CD14-positive monocyte (primary cell): ENCODE results near the gene ALS2. TPM values are rescaled to one million over a fixed set of nuclear protein-coding genes. Genes with fewer than 3 reads are reported as not detected.

Experiments used
- DNase-seq, 3 donors: peaks; one replicate each; pipeline ENCODE4 v3.0.0-alpha.2; 2011 to 2022
- H2AFZ ChIP-seq: 2 replicates; pipeline ENCODE4 v1.6.0; 2012; ENCODE audit warnings: mild to moderate bottlenecking, low read depth, low read length, inconsistent platforms; ENCODE audit not compliant: insufficient read depth, poor library complexity, severe bottlenecking
- H3K27ac ChIP-seq, 2 donors: 1 replicate in 1 of 2; 2 replicates in 1 of 2; pipeline ENCODE4 v1.5.1; 2012 to 2013; ENCODE audit warnings: low read length in 2 of 2, control low read depth in 1 of 2, inconsistent platforms in 1 of 2, low read depth in 1 of 2, mild to moderate bottlenecking in 1 of 2
- H3K27me3 ChIP-seq, 2 donors: one replicate each; pipeline versions ENCODE4 v1.6.0 to v1.6.1; 2011 to 2013; ENCODE audit warnings: low read length in 2 of 2; ENCODE audit not compliant: control insufficient read depth in 2 of 2, insufficient read depth in 2 of 2
- H3K36me3 ChIP-seq, 2 donors: replicated peaks in 1 of 2; 1 replicate in 1 of 2; 2 replicates in 1 of 2; pipeline versions ENCODE4 v1.5.1 to v1.6.1; 2012 to 2013; ENCODE audit warnings: low read length in 2 of 2, control low read depth in 1 of 2, inconsistent platforms in 1 of 2, mild to moderate bottlenecking in 1 of 2; ENCODE audit not compliant: insufficient read depth in 2 of 2, control insufficient read depth in 1 of 2
- H3K4me1 ChIP-seq, 2 donors: 1 replicate in 1 of 2; 2 replicates in 1 of 2; pipeline versions ENCODE4 v1.5.1 to v1.6.1; 2012 to 2013; ENCODE audit warnings: low read length in 2 of 2, control low read depth in 1 of 2, inconsistent platforms in 1 of 2, mild to moderate bottlenecking in 1 of 2, moderate library complexity in 1 of 2; ENCODE audit not compliant: insufficient read depth in 2 of 2, control insufficient read depth in 1 of 2
- H3K4me2 ChIP-seq: replicated peaks from 2 replicates; pipeline ENCODE3; 2012; ENCODE audit warnings: low read length, moderate library complexity, mild to moderate bottlenecking; ENCODE audit not compliant: poor library complexity, severe bottlenecking; ENCODE audit errors: extremely low read depth
- H3K4me3 ChIP-seq, 3 experiments: fragments of 200-600 bp in 1 of 3; sonication (generic) in 1 of 3; replicated peaks in 1 of 3; 1 replicate in 2 of 3; 2 replicates in 1 of 3; pipeline ENCODE4 v1.5.1; 2011 to 2013; ENCODE audit warnings: low read length in 3 of 3, mild to moderate bottlenecking in 3 of 3, control low read depth in 2 of 3, low read depth in 2 of 3, inconsistent platforms in 1 of 3, moderate library complexity in 1 of 3
- H3K79me2 ChIP-seq: 2 replicates; pipeline ENCODE4 v1.6.0; 2012; ENCODE audit warnings: mild to moderate bottlenecking, control low read depth, inconsistent platforms, low read length, moderate library complexity; ENCODE audit not compliant: insufficient read depth
- H3K9ac ChIP-seq: 2 replicates; pipeline ENCODE4 v1.6.0; 2017; ENCODE audit warnings: low read length, mild to moderate bottlenecking; ENCODE audit not compliant: insufficient read depth, poor library complexity, severe bottlenecking
- H3K9me3 ChIP-seq, 2 donors: replicated peaks in 1 of 2; 1 replicate in 1 of 2; 2 replicates in 1 of 2; pipeline versions ENCODE4 v1.5.1 to v1.6.1; 2012 to 2013; ENCODE audit warnings: low read length in 2 of 2, control low read depth in 1 of 2; ENCODE audit not compliant: control insufficient read depth in 1 of 2, insufficient read depth in 1 of 2
- H4K20me1 ChIP-seq: 2 replicates; pipeline ENCODE4 v1.6.0; 2012; ENCODE audit warnings: mild to moderate bottlenecking, low read length, control low read depth, moderate library complexity; ENCODE audit not compliant: insufficient read depth
- H3K27ac Mint-ChIP-seq, 7 donors: one replicate each; pipeline ENCODE4 v1.8.0; 2020; ENCODE audit warnings: mild to moderate bottlenecking in 7 of 7, mixed read lengths in 7 of 7, moderate library complexity in 6 of 7, inconsistent platforms in 2 of 7
- H3K27me3 Mint-ChIP-seq, 3 donors: one replicate each; pipeline ENCODE4 v1.8.0; 2021 to 2022; ENCODE audit warnings: low read depth in 3 of 3, mild to moderate bottlenecking in 3 of 3, mixed read lengths in 3 of 3, moderate library complexity in 3 of 3, inconsistent platforms in 1 of 3
- H3K36me3 Mint-ChIP-seq, 2 donors: one replicate each; pipeline ENCODE4 v1.8.0; 2020; ENCODE audit warnings: mixed read lengths in 2 of 2, inconsistent platforms in 1 of 2, mild to moderate bottlenecking in 1 of 2
- H3K4me1 Mint-ChIP-seq: one replicate; pipeline ENCODE4 v1.8.0; 2020; ENCODE audit warnings: mild to moderate bottlenecking, mixed read lengths
- H3K4me3 Mint-ChIP-seq, 2 donors: one replicate each; pipeline ENCODE4 v1.8.0; 2020; ENCODE audit warnings: mild to moderate bottlenecking in 2 of 2, mixed read lengths in 2 of 2, moderate library complexity in 1 of 2
- H3K9me3 Mint-ChIP-seq, 7 donors: one replicate each; pipeline ENCODE4 v1.8.0; 2020 to 2022; ENCODE audit warnings: mixed read lengths in 7 of 7, mild to moderate bottlenecking in 6 of 7, moderate library complexity in 6 of 7, inconsistent platforms in 2 of 7
- WGBS: methylation state at CpG from one replicate; pipeline ENCODE4 v1.1.5; 2013; ENCODE audit warnings: missing lambda C conversion rate; ENCODE audit not compliant: insufficient coverage; 5-methylcytosine and 5-hydroxymethylcytosine counted together
- intact Hi-C, 2 donors: fragments of 100-400 bp; cut with micrococcal nuclease; formaldehyde crosslinking; loops; one replicate each; pipeline versions ENCODE4 v1.15.0 to v1.15.1; 2023
- polyA plus RNA-seq, 3 donors: library from polyadenylated mRNA; depleted of rRNA in 1 of 3; unstranded in 2 of 3; stranded (reverse) in 1 of 3; fragments of 300-500 nt in 2 of 3; fragments of >200 nt in 1 of 3; fragmentation: Illumina TruSeq in 2 of 3; gene quantifications; 1 replicate in 2 of 3; 2 replicates in 1 of 3; pipeline ENCODE4 v1.2.3, GENCODE V29; 2012 to 2021
- TF ChIP-seq, protein P1 (sequence below): fragments of 200-600 bp; IDR thresholded peaks from one replicate; pipeline ENCODE4 v1.8.0; 2022; ENCODE audit warnings: antibody characterized with exemption, mild to moderate bottlenecking

The ALS2 gene
- polyA plus RNA-seq, 3 donors, result 2.6 to 4.7 (median 3.1) TPM

DNA sequence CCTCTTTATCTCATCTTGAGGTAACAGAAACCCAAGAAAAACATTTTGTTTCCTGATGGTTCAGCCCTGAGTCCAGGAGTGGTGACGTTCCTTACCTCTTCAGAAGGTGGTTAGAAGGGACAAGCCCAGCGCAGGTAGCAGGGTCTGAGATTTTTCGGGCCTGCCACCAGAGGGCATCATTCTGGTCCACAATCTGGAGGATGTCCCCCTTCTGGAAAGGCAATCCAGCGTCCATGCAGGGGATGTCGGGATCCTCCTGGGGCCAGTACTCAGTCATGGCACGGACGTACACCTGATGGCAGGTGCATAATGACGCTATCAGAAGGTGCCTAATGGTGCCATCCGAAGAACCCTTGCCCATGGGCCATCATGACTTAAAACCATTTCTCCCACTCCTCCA lies 100.0 kb downstream of the ALS2 start:
- H3K4me3 Mint-ChIP-seq, result no peak overlapping the region
- no peaks in the 10 kb centered on the region for H3K4me1 Mint-ChIP-seq
- H3K4me3 ChIP-seq, result no peak overlapping the region
- TF ChIP-seq, protein P1, sequence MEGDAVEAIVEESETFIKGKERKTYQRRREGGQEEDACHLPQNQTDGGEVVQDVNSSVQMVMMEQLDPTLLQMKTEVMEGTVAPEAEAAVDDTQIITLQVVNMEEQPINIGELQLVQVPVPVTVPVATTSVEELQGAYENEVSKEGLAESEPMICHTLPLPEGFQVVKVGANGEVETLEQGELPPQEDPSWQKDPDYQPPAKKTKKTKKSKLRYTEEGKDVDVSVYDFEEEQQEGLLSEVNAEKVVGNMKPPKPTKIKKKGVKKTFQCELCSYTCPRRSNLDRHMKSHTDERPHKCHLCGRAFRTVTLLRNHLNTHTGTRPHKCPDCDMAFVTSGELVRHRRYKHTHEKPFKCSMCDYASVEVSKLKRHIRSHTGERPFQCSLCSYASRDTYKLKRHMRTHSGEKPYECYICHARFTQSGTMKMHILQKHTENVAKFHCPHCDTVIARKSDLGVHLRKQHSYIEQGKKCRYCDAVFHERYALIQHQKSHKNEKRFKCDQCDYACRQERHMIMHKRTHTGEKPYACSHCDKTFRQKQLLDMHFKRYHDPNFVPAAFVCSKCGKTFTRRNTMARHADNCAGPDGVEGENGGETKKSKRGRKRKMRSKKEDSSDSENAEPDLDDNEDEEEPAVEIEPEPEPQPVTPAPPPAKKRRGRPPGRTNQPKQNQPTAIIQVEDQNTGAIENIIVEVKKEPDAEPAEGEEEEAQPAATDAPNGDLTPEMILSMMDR, result peak; percentile 38
- H4K20me1 ChIP-seq, result no peaks in the 10 kb centered on the region
- H3K9me3 Mint-ChIP-seq, result no peaks in the 10 kb centered on the region
- DNase-seq, result no peak
- H3K79me2 ChIP-seq, result no peaks in the 10 kb centered on the region
- WGBS, result 83% methylated on average over 9 of the region's 9 CpGs
- H3K4me1 ChIP-seq, result no peaks in the 10 kb centered on the region
- H2AFZ ChIP-seq, result no peak overlapping the region
- H3K36me3 ChIP-seq, result no peaks in the 10 kb centered on the region
- no peak overlapping the region for H3K27ac Mint-ChIP-seq
- no peaks in the 10 kb centered on the region for H3K27me3 ChIP-seq
- no peaks in the 10 kb centered on the region for H3K9me3 ChIP-seq
- H3K9ac ChIP-seq, result no peak overlapping the region
- peaks cover 1 to 4% (median 2%) of the 10 kb centered on the region in 3 donors for H3K27me3 Mint-ChIP-seq
- no peak overlapping the region for H3K4me2 ChIP-seq
- no peaks in the 10 kb centered on the region for H3K36me3 Mint-ChIP-seq
- no peak overlapping the region for H3K27ac ChIP-seq
- intact Hi-C loops, result no loop called here

DNA sequence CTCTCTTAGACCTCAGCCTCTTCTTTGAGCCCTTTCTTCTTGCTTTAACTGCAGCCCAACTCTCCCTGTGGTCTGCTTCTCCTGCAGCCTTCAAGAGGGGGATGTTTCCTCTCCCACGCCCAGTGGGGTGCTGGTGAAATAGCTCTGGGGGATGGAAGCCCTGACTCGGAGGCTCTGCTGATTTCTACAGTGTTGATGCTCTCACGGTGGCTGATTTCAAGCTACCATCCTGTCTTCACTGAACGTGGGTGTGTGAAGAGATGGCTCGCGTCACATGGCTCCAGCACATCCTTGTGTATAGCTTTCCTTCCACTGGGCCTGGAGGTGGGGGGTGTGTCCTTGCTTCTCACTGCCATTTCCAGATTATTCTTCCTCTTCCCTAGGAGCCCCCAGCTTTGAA lies 102.3 kb downstream of the ALS2 start:
- no peak overlapping the region for H3K4me2 ChIP-seq
- no peaks in the 10 kb centered on the region for H3K79me2 ChIP-seq
- H3K36me3 ChIP-seq, result no peaks in the 10 kb centered on the region
- no peak overlapping the region for H2AFZ ChIP-seq
- Mint-ChIP-seq H3K9me3 (no peaks in the 10 kb centered on the region), H3K36me3 (no peaks in the 10 kb centered on the region), H3K27ac (no peak overlapping the region), H3K27me3 (peaks cover 0 to 2% (median 1%) of the 10 kb centered on the region in 3 donors), H3K4me1 (no peaks in the 10 kb centered on the region), H3K4me3 (no peak overlapping the region)
- no peaks in the 10 kb centered on the region for H3K27me3 ChIP-seq
- H3K9ac ChIP-seq, result no peak overlapping the region
- H3K4me1 ChIP-seq, result no peaks in the 10 kb centered on the region
- intact Hi-C loops, result no loop called here
- no peak overlapping the region for H3K27ac ChIP-seq
- WGBS, result 83% methylated on average over 1 of the region's 6 CpGs
- no peaks in the 10 kb centered on the region for H4K20me1 ChIP-seq
- TF ChIP-seq, protein P1, result no peak
- H3K9me3 ChIP-seq, result no peaks in the 10 kb centered on the region
- no peak for DNase-seq
- no peak overlapping the region for H3K4me3 ChIP-seq
